CD4-positive, alpha-beta T cell treated with Interleukin-21 for 1 hour (primary cell): ENCODE measurements around the gene STK39.
A peak's percentile ranks its signal among the peaks of the same experiment; 100 is the strongest.

Source experiments
- DNase-seq: peaks from one replicate; pipeline ENCODE4 v3.0.0-alpha.2; 2020

STK39 gene

DNA sequence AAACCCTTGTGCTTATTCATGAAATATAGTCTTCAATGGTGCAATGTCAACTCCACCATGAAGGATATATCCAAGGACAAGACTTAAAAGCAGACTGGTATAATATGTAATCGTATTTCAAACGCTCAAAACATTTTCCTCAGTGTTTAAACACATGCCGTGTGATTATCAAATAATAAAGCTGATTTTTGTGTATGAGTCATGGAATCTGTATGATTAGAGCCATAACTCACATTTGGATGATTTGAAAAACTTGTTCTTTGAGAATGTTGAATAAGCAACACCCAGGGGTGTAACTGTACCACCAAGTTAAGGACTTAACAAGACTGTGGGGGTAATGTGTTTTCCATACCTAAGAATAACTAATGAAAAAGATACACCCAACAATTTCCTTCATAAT, 215.3 kb downstream of the STK39 start:
- DNase-seq = no peak

GRCh38 chr2:168030862-168031624, 216.4 kb downstream of the STK39 start:
- no peak for DNase-seq

- no peak for DNase-seq
These were observed 218.3 kb downstream of the STK39 start for GRCh38 chr2:168029071-168029470.

DNA sequence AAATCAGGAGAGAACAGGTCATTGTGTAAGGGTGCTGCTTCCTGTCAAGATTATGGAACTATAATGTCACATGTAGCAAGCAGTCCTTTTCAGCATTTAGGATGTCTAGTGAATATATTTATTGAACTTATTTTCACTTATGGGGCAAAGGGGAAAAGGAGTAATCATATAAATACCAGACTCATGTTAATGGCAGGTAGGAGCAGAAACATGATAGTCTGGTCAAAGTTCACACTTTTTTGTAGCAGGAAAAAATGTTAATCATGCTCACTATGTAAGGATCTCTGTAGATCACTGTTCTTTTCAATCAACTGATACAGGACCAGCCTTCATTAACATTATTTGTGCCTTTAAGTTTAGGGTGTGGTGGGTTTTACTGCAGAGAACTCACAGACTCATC, 219.0 kb downstream of the STK39 start:
- no peak for DNase-seq

DNA sequence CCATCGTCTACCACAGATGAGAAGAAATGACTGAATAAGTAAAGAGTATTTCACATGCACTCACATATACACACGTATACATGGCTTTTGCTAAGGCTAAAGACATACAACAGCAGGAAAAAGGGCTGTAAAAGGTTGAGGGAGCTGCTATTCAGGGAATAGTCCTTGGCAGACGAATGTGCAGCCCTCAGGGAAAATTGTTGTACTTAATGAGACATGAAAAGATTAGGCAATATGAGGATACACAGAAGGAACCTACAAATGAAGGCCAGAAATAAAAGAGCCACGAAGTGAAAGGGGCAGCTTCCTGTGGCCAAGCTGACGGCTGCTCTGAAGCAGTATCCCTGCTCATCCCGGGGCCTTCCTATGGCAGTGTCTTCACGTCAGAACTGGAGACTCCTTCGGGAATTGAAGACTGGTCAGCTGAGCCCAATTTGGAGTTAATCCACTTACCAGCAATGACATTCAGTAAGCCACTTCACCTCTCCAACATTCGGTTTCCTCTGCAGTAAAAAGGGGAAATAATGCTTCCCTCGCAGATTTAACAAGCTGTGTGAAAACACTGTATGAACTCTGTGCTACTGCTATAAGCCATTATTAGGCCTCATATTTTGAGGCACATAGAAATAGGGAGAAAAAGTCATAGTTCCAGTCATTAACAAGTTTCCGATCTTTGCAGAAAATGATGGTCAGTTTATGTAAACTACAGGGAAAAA, 221.8 kb downstream of the STK39 start:
- DNase-seq = no peak

DNA sequence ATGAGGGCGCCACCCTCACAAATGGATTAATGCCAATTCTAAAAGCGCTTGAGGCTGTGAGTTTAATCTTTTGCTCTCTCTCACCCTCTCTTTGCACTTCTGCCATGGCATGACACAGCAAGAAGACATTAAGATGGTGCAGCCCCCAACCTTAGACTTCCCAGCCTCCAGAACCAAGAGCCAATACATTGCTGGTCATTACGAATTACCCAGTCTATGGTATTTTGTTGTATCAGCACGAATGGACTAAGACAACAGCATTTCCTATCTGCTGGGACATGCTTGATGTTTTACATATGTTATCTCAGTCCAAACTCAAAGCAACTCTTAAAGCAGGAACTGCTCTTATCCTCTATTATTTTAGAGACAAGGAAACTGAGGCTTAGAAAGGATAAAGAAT, 222.9 kb downstream of the STK39 start:
- DNase-seq = no peak

DNA sequence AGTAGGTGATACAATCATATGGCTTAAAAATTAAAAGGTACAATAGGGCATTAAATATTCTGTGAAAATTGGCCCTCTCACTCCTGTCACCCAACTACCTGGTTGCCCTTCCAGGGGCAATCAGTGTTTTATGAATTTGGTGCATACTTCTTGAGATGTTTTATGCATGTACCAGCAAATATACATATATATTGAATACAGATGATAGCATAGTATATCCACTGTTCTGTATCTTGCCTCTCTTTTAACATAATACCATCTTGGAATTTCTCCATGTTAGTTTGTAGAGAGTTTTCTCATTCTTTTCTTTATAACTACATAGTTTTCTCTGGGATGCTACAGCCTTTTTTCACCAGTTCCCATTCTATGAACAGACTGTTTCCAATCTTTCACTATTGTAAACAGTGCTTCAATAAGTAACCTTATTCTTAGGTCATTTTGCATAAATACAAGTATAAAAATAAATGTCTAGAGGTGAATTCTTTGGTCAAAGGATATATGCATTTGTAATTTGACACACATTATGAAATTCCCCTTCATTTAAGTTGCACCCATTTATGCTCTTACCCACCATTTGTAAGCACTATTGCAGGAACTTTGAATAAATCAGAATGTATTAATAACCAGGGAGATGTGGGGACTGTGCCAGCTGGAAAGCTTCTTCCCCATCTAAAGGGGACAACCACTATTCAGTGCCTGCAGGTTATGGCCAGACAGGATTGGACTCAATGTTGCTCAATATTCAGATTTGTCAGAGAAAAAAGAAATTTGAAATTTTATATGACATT, 225.4 kb downstream of the STK39 start:
- no peak for DNase-seq

GRCh38 chr2:168015274-168015953, 232.0 kb downstream of the STK39 start:
- DNase-seq = no peak

DNA sequence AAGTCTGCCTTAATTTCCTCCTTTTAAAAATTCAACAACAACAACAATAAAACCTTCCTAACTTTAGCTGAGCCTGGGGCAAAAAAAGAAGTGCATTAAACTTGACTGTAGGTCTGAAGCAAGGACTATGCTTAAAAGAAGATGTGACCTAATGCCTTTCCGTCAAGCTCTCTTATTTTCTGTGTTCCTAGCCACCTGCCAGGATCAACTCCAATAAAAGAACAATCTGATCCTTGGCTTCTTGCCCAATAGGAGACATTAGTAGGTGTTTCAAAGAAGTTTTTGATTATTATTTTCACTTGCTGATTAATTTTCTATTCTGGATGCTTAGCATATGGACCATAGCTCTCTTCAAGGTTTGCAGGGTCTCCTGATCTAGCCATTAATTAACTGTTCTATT, 237.5 kb downstream of the STK39 start:
- DNase-seq = no peak

- DNase-seq = no peak
These were observed 238.7 kb downstream of the STK39 start for GRCh38 chr2:168008646-168009195.

- no peak for DNase-seq
These were observed 240.9 kb downstream of the STK39 start for GRCh38 chr2:168006498-168006897.

DNA sequence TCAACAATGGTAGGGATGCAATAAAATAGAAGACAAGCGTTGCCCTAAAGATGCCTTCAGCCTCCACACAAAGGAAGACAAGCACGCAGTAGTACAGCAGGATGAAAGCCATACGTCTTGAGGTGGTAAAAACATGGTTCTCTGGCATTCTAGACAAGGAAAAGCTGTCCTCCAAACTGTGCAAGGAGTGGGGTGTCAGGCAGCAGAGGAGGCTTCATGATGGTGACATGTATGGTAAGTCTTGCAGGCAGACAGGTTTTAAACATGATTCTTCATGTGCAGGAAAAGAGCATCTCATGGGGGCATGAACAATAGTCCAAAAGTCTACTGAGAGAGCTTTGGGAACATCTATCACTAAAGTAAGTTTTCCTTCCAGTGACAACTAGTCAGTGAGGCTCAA, 241.8 kb downstream of the STK39 start:
- DNase-seq = no peak

- no peak for DNase-seq
These were observed 243.5 kb downstream of the STK39 start for GRCh38 chr2:168003876-168004275.

DNA sequence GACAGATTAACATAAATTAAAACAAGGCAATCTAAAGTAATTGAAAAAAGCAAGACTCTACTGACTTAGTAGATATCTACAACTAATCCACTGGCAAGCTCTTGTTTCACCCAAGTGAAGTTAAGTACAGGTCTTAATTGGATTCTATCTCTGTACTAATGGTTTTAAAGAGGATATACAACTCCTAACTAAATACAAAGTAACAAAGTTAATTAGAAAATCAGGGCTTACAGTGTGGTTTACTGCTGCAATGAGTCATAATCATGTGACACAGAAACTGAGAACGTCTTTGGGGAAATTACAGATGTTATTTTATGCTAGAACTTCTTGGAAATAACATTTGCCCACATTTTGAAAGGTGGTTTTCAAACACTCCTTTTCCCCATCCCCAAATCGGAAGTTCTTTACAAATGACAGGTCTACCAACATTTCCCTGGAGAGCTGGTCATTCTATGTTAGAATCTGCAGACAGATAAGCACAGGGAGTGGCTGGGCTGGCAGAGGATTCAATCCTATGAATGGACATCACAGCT, 245.3 kb downstream of the STK39 start:
- DNase-seq = peak; percentile 6

DNA sequence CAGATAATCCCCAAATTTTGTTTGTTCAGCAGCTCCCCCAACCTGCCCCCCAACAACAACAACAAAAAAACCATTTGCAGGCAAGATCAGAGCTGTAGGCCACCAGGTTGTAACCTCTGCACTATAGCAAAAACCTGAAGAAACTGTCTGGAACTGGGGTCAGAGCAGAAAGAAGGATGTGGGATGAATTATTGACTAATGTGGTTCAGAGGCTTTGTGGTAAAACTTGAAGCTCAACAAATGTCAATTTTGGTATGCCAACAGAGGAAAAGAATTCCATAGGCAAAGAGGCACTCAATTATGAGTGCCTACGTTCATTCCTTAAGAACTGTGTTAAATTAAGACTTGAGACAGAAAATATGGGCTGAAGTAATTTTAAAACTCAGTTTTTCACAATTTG, 255.1 kb downstream of the STK39 start:
- no peak for DNase-seq

DNA sequence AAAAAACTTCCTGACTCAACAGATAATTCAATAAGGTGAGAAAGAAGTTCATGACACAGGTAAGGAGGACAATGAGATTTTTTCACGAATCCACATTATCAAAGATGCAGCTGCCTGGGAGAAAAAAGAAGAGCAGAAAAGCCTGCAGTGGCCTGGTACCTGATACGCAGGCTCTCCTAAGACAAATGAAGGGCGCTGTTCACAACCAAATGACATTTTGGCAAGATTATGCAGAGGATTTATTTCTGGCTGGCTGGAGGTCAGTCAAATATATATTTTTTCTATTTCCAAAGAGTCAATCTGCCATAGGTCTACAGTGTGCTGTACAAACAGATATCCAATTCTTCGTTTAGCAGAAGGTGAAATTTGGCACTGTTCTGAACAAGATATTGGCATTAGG, 257.3 kb downstream of the STK39 start:
- no peak for DNase-seq

- DNase-seq = no peak
These were observed 259.1 kb downstream of the STK39 start for GRCh38 chr2:167988296-167988695.

DNA sequence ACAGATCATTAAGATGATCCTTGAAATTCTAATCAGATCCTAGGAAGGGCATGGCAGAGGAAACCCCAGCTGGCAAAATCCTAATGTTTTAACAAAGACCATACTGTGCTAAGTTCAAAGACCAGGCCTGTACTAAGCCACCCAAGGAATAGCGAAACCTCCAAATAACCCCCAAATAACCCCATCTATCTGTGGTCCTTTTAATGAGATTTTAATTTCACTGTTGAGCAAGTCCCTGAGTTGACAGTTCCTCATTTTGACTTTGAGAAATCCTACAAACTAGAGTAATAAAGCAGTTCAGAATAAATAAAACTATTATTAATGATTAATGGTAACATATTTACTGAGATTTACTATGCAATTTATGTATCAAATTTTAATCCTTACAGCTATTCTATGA, 259.8 kb downstream of the STK39 start:
- DNase-seq = no peak

DNA sequence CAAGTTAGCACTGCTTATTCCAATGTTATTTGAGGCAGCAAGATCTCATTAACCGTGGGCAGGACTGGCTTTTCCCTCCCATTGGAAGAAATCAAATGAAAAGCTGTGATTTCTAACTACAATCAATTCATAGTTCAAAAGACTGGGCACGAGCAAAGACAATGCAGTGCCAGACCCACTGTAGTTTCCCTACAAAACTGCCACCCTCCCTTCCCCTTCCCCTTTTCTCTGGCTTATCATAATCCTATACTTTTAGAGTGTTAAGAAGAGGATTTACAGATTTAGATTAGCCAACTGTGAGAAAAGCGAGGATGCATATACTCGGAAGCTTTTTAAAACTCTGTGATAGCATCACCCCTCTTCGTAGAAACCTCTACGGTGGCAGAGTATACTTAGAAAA, 260.4 kb downstream of the STK39 start:
- DNase-seq = no peak

- no peak for DNase-seq
These were observed 261.2 kb downstream of the STK39 start for GRCh38 chr2:167986223-167986622.

- no peak for DNase-seq
These were observed 265.4 kb downstream of the STK39 start for GRCh38 chr2:167981945-167982344.

GRCh38 chr2:167980439-167980838, 267.0 kb downstream of the STK39 start:
- no peak for DNase-seq

GRCh38 chr2:167972746-167973145, 274.6 kb downstream of the STK39 start:
- DNase-seq = no peak
